GM21526 (cell line): ENCODE data around the gene GALE.
"Not testable (repeated sequence)": the region's sequence is repeated elsewhere in the genome, so short reads cannot be mapped to it uniquely, and the experiment has no call there.

Source experiments
- ATAC-seq: cut with Tn5 transposase; IDR thresholded peaks from one replicate; pipeline ENCODE4 v1.9.1; 2021; ENCODE audit warnings: moderate library complexity; ENCODE audit not compliant: unreplicated experiment, low FRiP score

GALE gene

GRCh38 chr1:23800400-23801337 lies at the start of gene GALE:
Gene GALE, minus strand, starts transcription at chr1:23800754. Its CDS starts 1,747 bp downstream, at chr1:23799007.
- peak; percentile 64 for ATAC-seq

- ATAC-seq: no peak
These were observed 48.4 kb upstream of the GALE start for GRCh38 chr1:23848673-23849616.

- ATAC-seq: not testable (repeated sequence)
These were observed 47.0 kb upstream of the GALE start for GRCh38 chr1:23847482-23848095.

GRCh38 chr1:23845163-23845562 lies 44.6 kb upstream of the GALE start:
- no peak for ATAC-seq

- no peak for ATAC-seq
These were observed 43.1 kb upstream of the GALE start for GRCh38 chr1:23843644-23844043.

- ATAC-seq: peak; percentile 63
These were observed 37.9 kb upstream of the GALE start for GRCh38 chr1:23838401-23838866.

GRCh38 chr1:23837908-23838307 lies 37.4 kb upstream of the GALE start:
- no peak for ATAC-seq

GRCh38 chr1:23836037-23836436 lies 35.5 kb upstream of the GALE start:
- no peak for ATAC-seq

- not testable (repeated sequence) for ATAC-seq
These were observed 33.6 kb upstream of the GALE start for GRCh38 chr1:23834156-23834555.

GRCh38 chr1:23827717-23828116 lies 27.2 kb upstream of the GALE start:
- no peak for ATAC-seq

- ATAC-seq: not testable (repeated sequence)
These were observed 26.0 kb upstream of the GALE start for GRCh38 chr1:23826590-23826989.

GRCh38 chr1:23825762-23826522 lies 25.4 kb upstream of the GALE start:
- no peak for ATAC-seq

GRCh38 chr1:23825076-23825761 lies 24.7 kb upstream of the GALE start, which contains the start of gene HMGCL:
Gene HMGCL, minus strand, starts transcription at chr1:23825429. Its CDS starts 14 bp downstream, at chr1:23825415.
- ATAC-seq: peak; percentile 65

- no peak for ATAC-seq
These were observed 24.1 kb upstream of the GALE start for GRCh38 chr1:23824711-23825075.

GRCh38 chr1:23823767-23824166 lies 23.2 kb upstream of the GALE start:
- ATAC-seq: no peak

GRCh38 chr1:23817633-23818032 lies 17.1 kb upstream of the GALE start:
- no peak for ATAC-seq

GRCh38 chr1:23816906-23817305 lies 16.4 kb upstream of the GALE start:
- ATAC-seq: no peak

- no peak for ATAC-seq
These were observed 15.8 kb upstream of the GALE start for GRCh38 chr1:23816361-23816760.

- ATAC-seq: no peak
These were observed 13.5 kb upstream of the GALE start for GRCh38 chr1:23814016-23814415.
